ENCODE data around the gene CDH6.
A peak's percentile ranks its signal among the peaks of the same experiment; 100 is the strongest.

Gene CDH6

DNA sequence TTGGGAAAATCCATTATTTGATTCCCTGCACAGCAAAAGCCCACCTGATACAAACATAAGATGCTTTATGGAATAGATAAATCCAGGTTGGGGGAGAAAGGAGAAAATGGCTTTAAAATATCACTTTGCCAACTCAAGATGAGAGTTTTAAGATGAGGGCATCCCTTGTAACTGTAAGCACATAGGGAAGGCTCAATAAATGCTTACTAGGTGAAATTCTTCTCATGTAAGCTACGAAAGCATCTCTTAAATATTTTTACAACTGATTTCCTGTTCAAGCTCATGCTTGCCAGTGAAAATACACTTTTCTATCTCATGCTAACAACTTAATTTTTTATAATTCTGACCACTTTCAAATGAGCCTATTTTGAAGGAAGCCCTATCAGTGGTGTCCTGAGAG lies 11.5 kb downstream of the CDH6 start:
- DNase-seq, result no peak

DNA sequence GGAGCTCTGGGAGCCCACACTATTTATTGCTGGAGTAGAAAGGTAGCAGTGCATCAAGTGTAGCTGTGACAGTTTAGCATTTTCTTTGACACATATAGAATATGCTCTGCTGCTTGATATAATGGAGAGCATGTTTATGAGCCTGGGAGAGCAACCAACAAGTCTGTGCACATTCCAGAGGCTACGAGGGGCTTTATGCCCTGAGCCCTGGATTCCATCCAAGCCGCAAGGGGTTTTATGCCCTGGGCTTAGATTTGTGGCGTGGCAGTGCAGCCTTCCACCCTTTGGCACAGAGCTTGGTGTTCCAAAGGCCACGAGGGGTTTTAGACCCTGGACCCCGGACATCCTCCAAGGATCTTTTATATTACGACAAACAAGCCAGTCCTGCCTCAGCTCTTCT lies 14.6 kb downstream of the CDH6 start:
- DNase-seq, result no peak

DNA sequence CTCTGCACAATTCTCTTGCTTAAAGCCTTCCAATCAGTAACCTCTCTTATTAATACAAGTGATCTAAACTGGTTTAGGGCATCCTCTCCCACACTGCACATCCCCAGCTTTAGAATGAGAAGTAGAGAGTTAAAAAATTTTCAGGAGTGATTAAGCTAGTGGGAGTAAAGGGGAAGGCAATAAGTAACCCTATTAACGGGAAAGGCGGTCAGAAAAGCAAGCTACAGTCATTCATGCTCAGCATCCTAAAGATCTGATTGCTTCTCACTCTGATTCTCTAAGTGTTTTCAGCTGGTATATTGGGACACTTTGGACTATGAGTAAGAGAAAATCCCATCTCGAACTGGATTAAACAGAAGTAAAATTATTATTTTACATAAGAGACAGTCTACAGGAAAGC lies 15.8 kb downstream of the CDH6 start:
- DNase-seq, result no peak

DNA sequence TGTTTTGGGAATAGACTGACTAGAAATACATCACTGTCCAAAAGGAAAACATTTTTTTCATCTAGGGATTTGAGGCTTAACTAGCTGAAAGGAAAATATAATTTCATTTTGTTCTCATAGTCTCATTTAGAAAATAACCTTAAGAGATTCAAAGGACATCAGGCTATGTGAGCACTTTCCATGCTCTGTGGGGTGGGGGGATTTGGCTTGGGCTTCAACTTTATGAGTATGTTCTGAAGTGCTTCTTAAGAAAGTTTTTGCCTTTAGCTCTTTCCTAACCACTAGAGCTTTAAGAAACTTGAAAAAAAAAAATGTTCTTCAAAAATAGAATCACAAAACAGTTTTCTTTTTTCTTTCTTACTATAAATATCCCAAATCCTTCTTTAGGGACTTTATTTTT lies 17.6 kb downstream of the CDH6 start:
- no peak for DNase-seq

DNA sequence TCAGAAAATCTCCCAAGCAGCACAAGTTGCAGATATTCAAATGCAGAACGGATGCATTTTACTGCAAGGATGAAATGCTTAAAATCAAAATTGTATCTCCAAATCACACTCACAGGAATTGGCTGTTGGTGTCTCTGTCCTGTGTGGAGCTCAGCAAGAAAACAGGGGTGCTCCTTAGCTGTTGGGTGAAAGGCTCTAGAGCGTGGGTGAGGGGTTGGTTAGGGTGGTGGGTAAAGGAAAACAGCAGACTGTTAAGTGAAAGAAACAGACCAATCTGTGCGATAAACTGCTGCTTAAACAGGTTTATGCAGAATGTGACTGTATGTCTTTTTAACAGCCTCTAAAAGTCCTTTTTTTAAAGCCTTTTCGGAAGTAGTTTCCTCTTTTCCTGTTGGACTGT lies 19.8 kb downstream of the CDH6 start:
- no peak for DNase-seq

DNA sequence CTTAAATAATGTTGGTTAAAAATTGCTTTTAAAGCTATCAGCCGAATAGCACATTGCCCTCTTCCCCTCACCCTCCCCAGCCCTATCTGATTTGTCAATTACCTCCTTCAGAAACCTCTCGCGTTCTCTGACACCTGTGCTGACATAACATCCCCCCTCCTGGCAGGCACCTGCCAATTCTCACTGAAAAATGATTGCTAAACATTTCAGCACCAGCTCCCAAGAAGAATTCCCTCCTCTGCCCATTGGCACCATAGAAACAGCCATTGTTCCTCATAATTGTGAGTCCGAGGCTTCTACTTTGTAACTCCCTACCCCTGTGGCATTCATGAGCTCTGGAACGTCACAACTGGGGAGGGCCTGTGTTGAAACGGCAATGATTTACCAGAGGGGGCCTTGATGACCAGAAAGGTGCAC lies 20.2 kb downstream of the CDH6 start:
- no peak for DNase-seq

DNA sequence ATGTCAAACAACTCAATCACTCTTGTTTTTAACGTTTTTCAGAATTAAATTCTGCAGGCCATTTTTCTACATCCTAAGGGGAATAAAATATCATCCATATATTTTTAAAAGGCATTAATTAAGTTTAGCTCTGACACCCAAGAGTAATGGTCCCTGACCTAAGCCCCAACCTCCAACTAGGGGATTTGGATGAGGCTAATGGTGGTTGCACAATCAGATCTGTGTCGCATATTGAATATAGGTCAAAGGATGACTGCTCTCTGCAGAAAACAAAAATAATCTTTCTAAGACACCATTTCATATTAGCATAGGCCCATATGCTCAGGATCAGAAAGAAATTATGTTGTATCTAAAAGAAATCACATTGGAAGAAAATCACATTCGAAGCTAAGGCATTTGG lies 20.7 kb downstream of the CDH6 start:
- DNase-seq, result no peak

DNA sequence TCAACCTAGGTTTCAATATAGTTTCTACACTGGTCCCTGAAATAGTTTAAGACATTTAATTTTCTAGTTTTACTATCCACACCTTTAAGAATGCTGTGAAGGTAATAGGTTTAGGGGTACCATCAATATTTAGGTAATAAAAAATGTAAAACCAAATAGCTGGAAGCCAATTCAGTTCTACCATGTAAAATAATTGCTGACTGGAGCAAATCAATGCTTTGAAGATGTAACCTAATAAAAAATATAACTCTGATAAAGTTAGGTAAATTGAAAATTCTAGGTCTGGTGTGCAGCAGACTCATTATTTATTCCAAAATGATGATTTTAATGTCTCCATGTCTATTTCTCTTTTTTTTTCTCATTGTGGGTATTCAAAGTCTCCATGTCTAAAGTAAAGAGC lies 21.8 kb downstream of the CDH6 start:
- no peak for DNase-seq

DNA sequence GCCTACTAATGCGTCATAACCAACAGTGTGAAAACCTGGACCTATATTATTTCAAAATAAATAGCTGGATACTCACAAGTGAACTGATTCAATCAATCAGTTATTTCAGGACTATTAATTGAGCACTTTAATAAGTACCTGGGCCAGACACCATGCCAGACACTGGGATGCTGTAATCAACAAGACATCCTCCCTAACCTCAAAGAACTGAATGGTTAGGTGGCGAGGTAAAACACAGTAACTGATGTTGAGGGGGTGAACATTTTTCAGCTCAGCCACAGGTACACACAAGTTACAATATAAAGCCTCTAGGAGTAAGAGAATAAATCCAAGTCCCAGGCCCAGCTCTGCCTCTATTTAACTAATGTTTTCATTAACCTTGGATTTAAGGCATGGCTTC lies 24.0 kb downstream of the CDH6 start:
- no peak for DNase-seq

DNA sequence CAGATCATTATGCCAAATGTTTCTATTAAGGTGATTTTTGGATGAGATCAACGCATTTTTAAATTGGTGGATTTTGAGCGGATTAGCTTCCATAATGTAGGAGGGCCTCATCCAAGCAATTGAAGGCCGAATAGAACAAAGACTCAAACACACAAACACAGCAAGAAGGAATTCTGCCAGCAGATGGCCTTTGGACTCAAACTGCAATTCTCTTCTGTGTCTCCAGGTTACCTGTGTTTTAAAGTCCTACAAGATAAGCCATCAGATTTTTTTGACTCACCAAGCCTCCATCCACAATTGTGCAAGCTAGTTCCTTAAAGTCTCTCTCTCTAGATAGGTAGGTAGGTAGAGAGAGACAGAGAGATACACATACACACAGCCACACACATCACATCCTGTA lies 25.5 kb downstream of the CDH6 start:
- no peak for DNase-seq

DNA sequence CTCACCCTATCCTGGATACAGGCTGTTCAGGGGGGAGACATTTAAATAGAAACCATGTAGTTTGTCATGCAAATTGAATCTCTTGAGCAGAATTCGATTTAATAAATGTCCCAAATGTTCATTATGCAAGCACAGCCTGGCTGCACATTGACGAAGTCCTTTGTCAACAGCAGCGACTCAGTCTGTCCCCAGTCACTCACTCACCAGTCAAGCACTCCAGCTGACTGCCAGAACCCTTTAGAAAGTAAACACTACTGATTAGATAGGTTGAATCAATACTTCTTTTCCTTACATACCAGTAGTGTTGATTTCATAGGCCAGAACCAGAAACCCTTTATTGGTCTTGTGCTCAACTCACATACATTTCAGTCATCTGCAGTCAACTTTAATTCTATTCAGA lies 27.5 kb downstream of the CDH6 start:
- no peak for DNase-seq

DNA sequence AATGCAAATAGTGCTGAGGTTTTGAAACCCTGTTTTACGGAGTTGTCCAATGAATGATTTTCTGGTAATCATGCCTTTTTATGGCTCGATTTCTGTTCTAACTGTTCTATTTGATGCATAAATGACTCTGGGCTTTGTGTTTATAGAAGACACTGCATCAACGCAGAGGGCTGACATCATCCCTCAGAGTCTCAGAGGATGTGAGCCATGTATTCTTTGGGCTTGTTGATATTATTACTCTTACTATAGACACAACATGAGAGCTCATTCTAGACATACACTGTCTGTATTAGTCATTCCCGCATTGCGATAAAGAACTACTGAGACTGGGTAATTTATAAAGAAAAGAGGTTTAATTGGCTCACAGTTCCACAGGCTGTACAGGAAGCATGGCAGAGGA lies 31.6 kb downstream of the CDH6 start:
- DNase-seq, result no peak

DNA sequence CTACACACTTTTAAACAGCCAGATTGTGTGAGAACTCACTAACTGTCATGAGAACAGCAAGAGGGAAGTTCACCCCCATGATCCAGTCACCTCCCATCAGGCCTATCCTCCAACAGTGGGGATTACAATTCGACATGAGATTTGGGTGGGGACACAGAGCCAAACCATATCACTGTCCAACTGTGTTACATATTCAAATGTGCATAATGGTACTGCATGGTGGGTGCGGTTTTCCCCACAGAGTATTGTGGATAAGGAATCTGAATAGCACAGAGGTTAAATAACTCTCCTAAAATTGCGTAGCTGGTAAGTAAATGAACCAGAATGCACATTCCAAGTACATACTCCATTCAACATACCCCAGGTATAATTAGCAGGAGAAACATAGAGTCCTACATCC lies 32.1 kb downstream of the CDH6 start:
- no peak for DNase-seq

DNA sequence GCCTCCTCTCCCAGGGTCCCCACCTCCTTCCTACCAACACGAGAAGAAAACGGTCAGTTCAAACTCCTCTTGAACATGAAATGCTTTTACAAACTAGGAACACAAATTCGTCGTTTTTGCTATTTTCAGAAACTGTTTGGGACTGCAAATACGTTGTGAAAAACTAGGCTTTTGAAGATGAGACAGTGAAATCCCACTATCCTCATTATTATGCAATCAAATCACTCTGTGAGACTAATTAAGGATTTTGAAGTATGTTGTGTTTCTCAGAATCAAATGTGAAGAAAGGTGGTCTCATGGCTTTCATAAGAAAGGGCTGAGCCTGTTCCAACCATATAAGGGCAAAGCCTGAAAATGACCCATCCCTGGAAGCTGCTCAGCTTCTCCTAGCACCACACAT lies 33.2 kb downstream of the CDH6 start:
- DNase-seq, result no peak

DNA sequence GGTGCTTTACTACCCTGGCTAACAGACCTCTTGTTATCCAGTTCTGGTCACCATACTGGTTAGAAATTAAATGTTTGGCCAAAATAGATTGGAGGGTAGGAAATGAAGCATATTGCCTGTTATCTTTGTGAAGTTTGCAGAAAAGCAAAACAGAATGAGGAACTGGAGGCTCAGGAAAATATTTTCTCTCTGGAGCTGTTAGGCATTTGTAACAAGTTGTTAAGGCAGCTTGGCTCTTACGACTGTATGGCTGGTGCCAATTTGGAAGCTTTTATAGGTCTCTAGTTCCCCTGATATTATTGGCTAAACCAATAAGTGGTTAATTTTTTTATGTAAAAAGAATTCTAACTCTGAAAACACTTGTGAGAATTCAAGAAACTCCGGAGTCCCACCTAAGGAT lies 35.8 kb downstream of the CDH6 start:
- DNase-seq, result no peak

DNA sequence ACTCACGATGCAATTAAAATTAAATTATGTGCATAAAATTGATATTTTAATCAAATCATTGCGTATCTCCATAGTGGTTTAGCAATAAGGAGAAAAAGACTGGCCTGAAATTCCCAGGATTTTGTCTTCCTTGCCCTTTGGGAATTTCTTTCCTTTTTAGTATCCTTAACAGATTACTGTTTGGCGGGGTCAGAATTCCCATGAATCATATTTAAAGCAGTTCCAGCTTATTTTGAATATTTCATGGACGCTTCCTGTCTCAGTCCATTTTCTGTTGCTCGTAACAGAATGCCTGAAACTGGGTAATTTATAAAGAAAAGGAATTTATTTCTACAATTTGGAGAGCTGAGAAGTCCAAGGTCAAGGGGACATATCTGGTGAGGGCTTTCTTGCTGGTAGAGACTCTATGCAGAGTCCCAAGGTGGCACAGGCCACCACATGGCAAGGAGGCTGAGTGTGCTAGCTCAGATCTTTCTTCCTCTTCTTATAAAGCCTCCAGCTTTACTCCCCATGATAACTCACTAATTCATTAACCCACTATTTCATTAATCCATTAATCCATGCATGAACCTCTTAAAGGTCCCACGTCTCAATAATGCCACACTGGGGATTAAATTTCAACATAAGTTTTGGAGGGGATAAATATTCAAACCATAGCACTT lies 37.8 kb downstream of the CDH6 start:
- DNase-seq, result no peak

DNA sequence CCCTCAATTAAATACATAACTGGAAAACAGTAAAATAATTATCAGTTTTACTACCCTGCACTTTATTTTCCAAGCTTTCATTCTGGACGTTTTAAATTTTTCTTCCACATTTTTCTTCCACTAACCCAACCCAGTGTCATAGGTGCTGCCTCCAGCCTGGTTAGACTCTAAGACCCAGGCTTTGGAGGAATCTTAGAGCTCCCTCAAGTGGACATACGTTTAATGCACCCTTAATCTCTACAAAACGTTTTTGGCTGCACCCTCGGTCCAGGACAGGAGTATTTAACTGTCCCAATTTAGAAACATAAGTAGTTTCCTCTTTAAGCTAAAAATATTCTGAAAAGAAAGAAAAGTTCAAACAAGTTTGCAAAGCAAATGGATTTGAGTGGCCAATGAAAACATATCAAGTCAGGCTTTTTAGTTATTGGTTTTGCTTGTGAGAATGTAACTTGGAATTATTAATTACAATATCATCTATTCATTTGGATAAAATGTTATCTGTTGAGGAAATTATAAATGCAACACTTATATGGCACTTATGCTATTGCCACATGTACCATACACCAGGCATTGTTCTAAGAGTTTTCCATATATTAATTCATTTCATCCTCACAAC lies 38.9 kb downstream of the CDH6 start:
- DNase-seq, result peak; percentile 42

DNA sequence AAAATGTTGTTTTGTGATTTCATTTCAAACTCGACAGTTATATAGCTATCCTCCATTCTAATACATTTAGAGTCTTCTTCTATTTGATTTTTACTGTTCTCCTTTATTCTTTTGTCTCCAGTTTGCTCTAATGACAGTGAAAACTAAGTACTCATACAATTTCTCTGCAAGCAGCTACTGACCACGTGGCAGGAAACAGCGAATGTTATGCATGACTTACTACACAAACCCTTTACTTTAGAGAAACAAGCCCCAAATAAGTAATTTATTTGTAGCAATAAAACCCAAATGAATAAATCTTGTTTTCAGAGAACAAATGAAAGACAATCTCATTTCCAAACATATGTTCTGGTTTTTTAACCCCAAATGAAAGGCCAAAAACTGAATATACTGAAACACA lies 41.9 kb downstream of the CDH6 start:
- no peak for DNase-seq

DNA sequence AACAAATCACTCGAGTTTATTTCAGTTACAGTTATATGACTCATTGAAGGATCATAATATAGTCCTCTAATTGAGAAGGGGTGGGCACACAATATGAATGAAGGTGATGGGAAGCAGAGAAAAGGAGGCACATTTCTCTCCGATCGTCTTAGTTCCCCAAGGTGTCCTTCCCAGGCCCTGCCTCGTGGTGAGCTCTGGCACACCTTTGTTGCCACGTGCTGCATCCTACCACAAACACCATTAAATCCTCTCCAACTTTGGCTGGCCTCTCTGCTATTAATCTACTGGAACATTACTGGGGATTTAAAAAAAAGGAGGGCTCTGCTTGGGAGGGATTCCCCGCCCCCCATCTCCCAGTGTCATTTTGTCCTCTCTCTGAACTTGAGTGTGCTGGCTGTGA lies 42.9 kb downstream of the CDH6 start:
- DNase-seq, result no peak

DNA sequence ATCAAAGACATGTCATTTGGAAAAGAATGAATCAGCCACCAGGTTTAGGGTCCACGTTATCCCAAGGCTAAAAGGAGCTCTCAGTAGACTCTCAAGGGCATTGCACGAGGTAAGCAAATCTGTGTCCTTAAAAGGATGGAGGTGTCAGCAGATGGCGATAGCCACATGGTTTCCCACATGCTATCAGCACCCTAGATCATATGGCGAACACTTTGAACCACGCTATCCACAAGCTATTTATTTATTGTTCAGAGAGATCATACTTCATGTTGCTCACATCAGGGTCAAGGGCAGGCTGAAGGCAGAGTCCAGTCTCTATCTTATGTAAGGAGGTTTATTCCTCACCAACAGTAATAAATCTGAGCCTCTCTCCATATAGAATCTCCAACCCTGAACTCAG lies 43.7 kb downstream of the CDH6 start:
- peak; percentile 3 for DNase-seq

DNA sequence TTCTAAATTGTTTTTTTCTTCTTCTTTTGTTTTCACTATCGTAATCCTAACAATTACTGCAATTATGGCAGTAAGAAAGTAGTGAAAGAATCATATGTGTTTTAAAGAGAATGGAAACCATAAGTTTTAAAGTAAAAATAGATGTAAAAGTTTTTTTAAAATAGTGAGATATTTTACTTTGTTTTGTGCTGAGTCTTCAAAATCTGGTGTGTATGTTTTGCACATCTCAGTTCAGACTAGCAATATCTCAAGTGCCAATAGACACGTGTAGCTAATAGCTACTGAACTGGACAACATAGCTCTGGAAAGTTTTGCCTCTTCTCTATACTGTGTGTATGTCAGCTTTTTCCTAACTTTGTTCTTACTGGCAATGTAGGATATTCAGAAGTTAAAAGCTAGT lies 45.0 kb downstream of the CDH6 start:
- no peak for DNase-seq

DNA sequence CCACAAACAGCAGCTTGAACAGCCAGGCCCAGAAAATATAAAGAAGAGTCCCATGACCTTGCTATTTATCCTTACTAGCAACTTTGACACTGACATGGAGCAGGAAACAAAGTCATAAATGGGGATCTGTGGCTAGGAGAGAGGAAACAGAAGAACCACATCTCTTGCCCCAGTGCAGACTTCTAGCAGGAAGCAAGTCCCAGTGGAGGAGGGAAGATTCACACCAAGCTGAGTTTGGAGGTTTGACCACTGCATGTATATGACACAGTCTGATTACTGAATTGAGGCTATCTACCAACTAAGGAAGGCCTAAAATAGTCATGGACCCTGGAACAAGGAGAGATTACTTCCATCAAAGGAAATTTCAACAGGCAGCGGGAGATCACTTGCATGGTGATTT lies 51.4 kb downstream of the CDH6 start:
- no peak for DNase-seq

DNA sequence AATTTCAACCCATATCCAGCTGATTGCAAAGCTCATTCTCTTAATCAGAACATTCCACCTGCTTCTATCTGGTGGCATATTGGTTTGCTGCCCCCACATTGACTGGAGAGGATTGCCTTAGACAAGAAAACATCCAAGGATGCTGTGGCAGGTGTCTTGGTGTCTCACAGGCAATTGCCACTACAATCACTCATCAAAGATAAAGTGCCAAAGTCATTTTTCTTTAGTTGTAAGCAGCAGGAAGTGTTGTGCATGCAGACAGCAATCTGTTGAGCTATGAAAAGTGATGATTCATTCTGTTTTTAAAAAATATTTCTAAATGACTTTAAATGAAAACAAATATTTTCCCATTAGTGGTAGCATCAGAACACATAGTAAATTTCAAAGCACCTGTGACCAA lies 53.9 kb downstream of the CDH6 start:
- no peak for DNase-seq

DNA sequence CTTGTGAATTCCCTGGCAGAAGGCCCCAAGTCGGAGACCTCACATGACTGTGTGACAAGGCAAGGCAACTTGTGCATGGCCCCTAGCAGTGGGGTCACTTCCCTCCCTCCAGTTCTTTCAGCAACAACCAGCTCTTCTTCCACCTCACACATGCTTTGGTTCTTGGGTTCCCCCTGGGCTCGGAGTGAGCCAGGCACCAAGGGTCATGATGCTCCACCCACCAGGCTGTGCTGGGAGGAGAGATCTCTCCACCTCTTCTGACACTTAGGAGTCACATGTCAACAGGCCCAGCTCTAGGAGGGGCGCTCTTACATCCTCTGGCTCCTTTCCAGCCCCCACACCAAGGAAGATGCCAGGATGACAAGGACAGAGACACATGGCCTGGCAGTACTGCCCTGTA lies 56.7 kb downstream of the CDH6 start:
- no peak for DNase-seq

DNA sequence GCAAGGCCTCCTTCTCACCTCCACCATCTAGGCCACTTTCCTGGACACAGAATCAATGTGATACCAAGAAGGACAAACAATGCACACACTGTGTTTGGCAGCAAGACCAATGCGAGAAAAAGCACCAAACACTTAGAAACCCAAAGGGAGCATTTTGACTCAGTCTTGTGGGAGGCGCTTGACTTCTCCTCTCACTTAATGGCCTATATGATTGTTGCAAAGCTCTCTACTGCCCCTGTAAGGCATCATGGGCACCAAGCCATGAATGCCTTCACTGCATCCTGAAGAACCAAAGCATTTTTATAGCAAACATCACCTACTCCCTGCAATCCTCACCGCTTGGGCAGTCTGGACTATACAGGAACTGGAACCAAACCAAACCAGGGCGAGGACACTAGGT lies 57.5 kb downstream of the CDH6 start:
- DNase-seq, result no peak

All from RPMI8226 (cell line).